Suppressor macrophage (primary cell): Measurements from ENCODE around the gene NOTCH3.

Experiments
- DNase-seq, 4 experiments: peaks; one replicate each; pipeline ENCODE4 v3.0.0-alpha.2; 2020 to 2022

NOTCH3 gene

DNA sequence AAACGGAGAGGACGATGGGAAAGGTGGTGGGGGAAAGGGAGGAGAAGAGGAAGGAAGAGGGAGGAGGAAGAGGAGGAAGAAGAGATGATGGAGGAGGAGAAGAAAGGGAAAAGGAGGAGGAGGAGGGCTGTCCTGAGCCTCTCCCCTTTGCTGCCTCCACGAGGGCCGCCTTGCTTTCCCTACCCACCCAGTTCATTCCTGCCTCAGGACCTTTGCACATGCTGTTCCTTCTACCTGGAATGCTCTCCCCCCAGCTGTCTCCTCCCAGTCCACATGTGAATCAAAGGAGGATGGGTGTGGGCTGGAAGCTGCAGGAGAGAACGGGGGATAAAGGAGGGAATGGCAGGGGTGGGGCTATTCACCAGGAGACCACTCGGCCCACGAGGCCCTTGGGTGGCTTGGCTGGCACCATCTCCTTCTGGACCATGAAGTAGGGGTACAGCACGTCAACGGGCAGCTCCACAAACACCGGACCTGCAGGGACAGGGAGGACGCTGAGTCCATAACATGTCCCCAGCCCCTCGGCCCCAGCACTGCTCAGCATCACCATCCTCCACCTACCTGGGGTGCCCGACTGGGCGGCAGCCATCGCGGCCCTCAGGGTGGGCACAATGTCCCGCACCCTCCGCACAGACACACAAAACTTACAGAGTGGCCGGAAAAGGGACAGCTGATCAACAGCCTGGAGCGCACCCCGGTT lies 78.3 kb downstream of the NOTCH3 start:
- DNase-seq, result no peak

DNA sequence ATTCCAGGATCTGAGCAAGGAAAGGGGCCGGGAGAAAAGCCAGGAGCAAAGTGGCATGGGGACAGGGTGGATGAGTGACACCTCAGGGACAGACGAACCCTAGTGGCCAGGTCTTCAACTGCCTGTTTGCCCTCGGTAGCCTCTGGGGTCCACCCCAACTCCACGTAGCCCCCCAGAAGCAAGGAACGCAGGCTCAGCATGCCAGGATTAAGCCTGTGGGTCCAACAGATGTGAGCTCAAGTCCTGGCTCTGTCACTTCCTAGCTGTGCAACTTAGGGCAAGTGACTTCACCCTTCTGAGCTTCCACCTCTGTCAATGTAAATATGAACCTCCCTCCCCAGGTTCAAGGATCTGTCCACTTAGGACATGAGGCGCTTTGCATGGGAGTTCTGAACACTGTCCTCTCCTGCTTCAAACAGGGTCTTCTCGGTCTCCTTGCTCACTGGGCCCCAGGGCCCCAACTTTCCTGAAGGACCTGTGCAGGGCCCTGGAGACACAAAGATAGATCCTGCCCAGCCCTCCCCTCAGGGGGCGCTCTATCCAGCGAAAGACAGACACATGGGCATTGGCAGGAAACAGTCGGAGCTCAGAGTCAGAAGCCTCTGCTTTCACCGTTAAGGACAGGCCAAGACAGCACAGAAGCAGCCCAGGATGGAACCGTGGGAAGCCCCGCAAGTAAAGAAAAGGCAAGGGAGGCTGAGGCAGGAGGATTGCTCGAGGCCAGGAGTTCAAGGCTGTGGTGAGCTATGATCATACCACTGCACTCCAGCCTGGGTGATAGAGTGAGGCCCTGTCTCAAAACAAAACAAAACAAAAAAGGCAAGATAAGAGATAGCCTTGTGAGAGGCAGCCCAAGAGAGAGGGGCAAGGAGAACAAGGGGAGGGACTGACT lies 80.4 kb downstream of the NOTCH3 start:
- no peak for DNase-seq

DNA sequence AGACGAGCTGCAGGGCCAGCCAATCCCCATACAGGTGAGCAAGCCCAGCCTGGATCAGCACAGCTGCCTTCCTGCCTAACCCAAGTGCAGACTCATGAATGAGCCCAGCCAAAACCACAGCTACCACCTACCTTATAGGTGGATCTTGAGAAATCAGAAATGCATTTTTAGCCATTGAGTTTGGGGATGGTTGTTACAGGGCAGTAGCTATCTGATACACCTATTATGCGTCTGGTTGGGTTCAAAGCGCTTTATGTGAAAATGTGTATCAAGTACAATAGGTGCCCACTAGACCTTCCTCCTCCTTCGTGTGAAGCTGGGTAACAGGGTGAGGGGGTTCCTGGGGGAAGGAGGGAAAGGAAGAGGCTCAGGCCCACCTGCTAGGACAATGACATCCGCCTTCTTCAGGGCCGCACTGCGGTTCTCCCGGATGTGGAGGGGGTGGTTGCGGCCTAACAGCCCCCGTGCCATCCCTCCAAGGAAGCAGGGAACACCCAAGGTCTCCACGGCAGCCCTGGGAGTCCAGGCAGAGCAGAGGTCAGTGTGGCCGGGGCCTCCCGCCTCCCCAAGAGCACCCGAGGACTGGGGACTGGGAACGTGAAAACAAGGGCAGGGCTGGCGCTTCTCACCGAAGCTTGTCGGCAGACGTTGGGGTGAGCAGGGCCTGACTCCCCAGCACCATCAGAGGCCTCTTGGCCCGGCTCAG lies 81.9 kb downstream of the NOTCH3 start:
- DNase-seq, result no peak

DNA sequence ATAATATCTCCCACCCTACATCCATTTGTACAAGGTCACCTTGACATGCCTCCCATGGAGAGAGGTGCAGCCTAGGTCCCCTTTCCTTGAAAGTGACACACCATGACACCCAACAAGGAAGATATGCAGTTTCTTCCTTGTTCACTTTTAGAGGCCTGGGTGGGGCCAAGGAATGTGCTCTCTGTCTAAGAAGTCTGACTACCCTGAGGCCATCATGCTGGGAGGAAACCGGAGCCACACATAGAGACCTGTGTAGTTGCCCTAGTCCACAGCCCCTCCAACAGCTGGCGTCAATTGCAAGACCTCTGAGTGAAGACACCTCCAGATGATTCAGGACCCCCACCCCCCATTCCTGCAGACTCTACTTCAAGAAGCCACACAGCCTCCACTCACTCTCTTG lies 82.5 kb downstream of the NOTCH3 start:
- no peak for DNase-seq

DNA sequence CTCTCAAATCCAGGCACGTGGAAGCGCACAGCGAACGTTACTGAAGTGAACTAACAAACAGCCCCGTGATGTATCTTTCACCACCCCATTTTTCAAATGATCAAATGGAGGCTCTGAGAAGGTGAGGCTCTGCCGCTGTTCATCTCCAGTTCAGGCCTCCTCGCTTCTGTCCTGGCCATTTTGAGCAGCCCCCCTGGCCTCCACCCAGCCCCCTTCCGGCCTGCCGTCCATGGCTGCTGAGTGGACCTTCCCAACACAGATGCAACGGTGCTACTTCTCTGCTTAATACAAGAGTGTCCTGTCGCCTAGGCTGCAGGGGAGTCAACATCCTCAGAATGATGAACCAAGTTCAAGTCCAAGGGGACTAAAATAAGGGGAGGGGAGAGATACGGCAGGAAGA lies 83.9 kb downstream of the NOTCH3 start:
- DNase-seq, result no peak

- no peak for DNase-seq
These were observed 84.8 kb downstream of the NOTCH3 start for GRCh38 chr19:15115762-15116615.

- DNase-seq, result no peak
These were observed 85.7 kb downstream of the NOTCH3 start for GRCh38 chr19:15115080-15115479.

- DNase-seq, result no peak
These were observed 86.6 kb downstream of the NOTCH3 start for GRCh38 chr19:15114153-15114540.

- DNase-seq, result no peak
These were observed 87.3 kb downstream of the NOTCH3 start for GRCh38 chr19:15113245-15114152.

DNA sequence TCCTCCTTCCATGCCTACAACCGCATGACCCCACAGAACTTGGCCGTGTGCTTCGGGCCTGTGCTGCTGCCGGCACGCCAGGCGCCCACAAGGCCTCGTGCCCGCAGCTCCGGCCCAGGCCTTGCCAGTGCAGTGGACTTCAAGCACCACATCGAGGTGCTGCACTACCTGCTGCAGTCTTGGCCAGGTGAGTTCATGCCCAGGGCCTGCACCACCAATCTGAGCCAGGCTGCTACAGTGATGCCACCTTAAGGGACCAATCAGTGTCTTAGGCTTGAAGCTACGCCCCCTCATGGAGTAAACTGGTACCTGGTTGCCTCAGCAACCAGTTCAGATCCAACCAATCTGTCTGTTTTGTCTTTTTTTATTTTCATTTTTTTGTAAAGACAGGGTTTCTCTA lies 88.4 kb downstream of the NOTCH3 start:
- DNase-seq, result no peak

DNA sequence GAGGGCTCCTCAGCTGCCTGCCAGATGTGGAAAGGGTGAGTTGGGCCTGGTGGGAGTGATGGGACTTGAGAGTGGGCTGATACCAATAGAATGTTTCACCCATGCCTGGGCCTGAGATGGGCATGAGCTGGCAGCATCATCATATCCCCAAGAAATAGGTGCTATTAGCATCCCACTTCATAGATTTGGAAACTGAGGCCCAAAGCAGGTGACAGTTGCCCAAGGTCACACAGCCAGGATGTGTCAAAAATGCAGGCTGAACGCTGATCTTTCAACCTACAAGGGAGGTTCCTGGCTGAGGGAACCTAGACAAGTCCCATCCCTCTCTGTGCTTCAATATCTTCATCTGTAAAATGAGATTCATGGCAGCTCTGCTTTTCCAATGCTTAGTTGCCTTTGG lies 89.0 kb downstream of the NOTCH3 start:
- no peak for DNase-seq

DNA sequence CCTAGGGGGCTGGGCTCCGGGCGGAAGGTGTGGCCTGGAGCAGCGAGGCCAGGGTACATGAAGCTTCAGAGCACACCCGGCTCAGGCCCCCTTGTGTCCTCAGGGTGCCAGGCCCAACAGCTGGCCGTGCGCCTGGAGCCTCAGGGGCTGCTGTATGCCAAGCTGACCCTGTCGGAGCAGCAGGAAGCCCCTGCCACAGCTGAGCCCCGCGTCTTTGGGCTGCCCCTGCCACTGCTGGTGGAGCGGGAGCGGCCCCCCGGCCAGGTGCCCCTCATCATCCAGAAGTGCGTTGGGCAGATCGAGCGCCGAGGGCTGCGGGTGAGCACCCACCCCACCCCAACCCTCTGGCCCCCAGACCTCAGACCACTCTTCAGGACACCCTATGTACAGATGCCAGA lies 90.4 kb downstream of the NOTCH3 start:
- no peak for DNase-seq

- DNase-seq, result no peak
These were observed 90.9 kb downstream of the NOTCH3 start for GRCh38 chr19:15109768-15110417.
